Measurements from ENCODE around the gene RMRP. TPM values are rescaled to one million over a fixed set of nuclear protein-coding genes. Genes with fewer than 3 reads are reported as not detected.

The RMRP gene
- total RNA-seq: 88,726 and 110,601 TPM in 2 replicates

GRCh38 chr9:35657546-35658136 lies at the start of gene RMRP:
Gene RMRP, minus strand, starts transcription at chr9:35658019.
- peak; percentile 98 for DNase-seq (ENCODE audit: insufficient read length, low spot score, missing footprints)
- TF ChIP-seq, protein P1, sequence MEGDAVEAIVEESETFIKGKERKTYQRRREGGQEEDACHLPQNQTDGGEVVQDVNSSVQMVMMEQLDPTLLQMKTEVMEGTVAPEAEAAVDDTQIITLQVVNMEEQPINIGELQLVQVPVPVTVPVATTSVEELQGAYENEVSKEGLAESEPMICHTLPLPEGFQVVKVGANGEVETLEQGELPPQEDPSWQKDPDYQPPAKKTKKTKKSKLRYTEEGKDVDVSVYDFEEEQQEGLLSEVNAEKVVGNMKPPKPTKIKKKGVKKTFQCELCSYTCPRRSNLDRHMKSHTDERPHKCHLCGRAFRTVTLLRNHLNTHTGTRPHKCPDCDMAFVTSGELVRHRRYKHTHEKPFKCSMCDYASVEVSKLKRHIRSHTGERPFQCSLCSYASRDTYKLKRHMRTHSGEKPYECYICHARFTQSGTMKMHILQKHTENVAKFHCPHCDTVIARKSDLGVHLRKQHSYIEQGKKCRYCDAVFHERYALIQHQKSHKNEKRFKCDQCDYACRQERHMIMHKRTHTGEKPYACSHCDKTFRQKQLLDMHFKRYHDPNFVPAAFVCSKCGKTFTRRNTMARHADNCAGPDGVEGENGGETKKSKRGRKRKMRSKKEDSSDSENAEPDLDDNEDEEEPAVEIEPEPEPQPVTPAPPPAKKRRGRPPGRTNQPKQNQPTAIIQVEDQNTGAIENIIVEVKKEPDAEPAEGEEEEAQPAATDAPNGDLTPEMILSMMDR (IDR thresholded peaks at IDR 0.05; ENCODE audit: extremely low read depth, low read depth, low read length): no peak
- Histone ChIP-seq H3K27ac (ENCODE audit: low read depth, low read length) (peak within 1 kb of the TSS; percentile 100), H4K20me1 (ENCODE audit: insufficient read depth, low read length) (no peaks in the 10 kb centered on the region), H3K4me1 (ENCODE audit: insufficient read depth, low read length) (peaks cover 24% of the 10 kb centered on the region), H2AFZ (ENCODE audit: low read length) (peak within 1 kb of the TSS; percentile 79), H3K27me3 (ENCODE audit: insufficient read depth, low read length) (no peaks in the 10 kb centered on the region), H3K79me2 (ENCODE audit: insufficient read depth, low read length) (peaks cover 10% of the 10 kb centered on the region), H3K4me2 (ENCODE audit: insufficient read depth, low read length) (peak within 1 kb of the TSS; percentile 92), H3K4me3 (ENCODE audit: insufficient read depth, low read length) (peak within 1 kb of the TSS; percentile 84), H3K36me3 (ENCODE audit: insufficient read depth, low read length) (peaks cover 22% of the 10 kb centered on the region), H3K9me3 (ENCODE audit: low read depth, low read length) (no peaks in the 10 kb centered on the region)

GRCh38 chr9:35706951-35707350 lies 49.1 kb upstream of the RMRP start:
- H2AFZ ChIP-seq (ENCODE audit: low read length): no peak overlapping the region
- no peaks in the 10 kb centered on the region for H3K27me3 ChIP-seq (ENCODE audit: insufficient read depth, low read length)
- TF ChIP-seq, protein P1 (IDR thresholded peaks at IDR 0.05; ENCODE audit: extremely low read depth, low read depth, low read length): no peak
- H3K4me3 ChIP-seq (ENCODE audit: insufficient read depth, low read length): no peak overlapping the region
- peaks cover 27% of the 10 kb centered on the region for H4K20me1 ChIP-seq (ENCODE audit: insufficient read depth, low read length)
- no peak for DNase-seq (ENCODE audit: insufficient read length, low spot score, missing footprints)
- H3K79me2 ChIP-seq (ENCODE audit: insufficient read depth, low read length): peaks cover 28% of the 10 kb centered on the region
- no peaks in the 10 kb centered on the region for H3K4me1 ChIP-seq (ENCODE audit: insufficient read depth, low read length)
- no peak overlapping the region for H3K27ac ChIP-seq (ENCODE audit: low read depth, low read length)
- H3K36me3 ChIP-seq (ENCODE audit: insufficient read depth, low read length): peaks cover 97% of the 10 kb centered on the region
- no peak overlapping the region for H3K4me2 ChIP-seq (ENCODE audit: insufficient read depth, low read length)
- H3K9me3 ChIP-seq (ENCODE audit: low read depth, low read length): no peaks in the 10 kb centered on the region

DNA sequence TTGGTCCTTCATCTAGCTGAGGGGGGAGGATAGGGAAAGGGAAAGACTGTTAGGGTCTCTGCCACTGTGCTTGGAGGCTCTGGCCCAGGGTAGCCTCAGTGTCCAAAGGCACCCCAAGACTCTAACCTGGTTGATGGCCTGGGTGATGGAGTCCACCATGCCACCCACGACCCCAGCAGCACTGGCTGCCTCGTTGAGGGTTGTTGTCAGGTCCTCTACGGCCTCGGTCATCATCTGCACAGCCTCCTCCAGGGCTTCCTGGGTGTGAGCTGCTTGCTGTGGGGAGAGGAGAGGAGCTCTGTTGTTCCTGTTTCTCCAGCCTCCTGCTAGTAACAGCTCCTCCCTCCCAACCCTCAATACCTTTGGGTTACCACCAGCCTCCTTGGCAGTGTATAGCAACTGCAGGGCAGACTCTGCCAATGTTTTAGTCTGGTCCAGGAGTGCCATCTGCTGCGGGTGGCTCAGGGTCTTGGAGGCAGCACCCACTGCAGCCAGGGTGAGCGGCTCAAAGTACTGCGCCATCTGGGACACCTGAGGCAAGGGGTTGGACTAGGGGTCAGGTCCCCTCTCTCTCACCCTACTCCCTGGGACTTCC lies 48.1 kb upstream of the RMRP start:
- H3K79me2 ChIP-seq (ENCODE audit: insufficient read depth, low read length): peaks cover 30% of the 10 kb centered on the region

GRCh38 chr9:35705372-35705771 lies 47.6 kb upstream of the RMRP start:
- H2AFZ ChIP-seq (ENCODE audit: low read length): no peak overlapping the region
- no peak overlapping the region for H3K27ac ChIP-seq (ENCODE audit: low read depth, low read length)
- no peak overlapping the region for H3K4me2 ChIP-seq (ENCODE audit: insufficient read depth, low read length)
- H3K9me3 ChIP-seq (ENCODE audit: low read depth, low read length): no peaks in the 10 kb centered on the region
- no peaks in the 10 kb centered on the region for H3K27me3 ChIP-seq (ENCODE audit: insufficient read depth, low read length)
- H3K36me3 ChIP-seq (ENCODE audit: insufficient read depth, low read length): peaks cover 97% of the 10 kb centered on the region
- DNase-seq (ENCODE audit: insufficient read length, low spot score, missing footprints): peak; percentile 74
- H3K4me3 ChIP-seq (ENCODE audit: insufficient read depth, low read length): no peak overlapping the region
- H4K20me1 ChIP-seq (ENCODE audit: insufficient read depth, low read length): peaks cover 27% of the 10 kb centered on the region
- TF ChIP-seq, protein P1 (IDR thresholded peaks at IDR 0.05; ENCODE audit: extremely low read depth, low read depth, low read length): no peak
- peaks cover 33% of the 10 kb centered on the region for H3K79me2 ChIP-seq (ENCODE audit: insufficient read depth, low read length)
- H3K4me1 ChIP-seq (ENCODE audit: insufficient read depth, low read length): no peaks in the 10 kb centered on the region

More for the DNA sequence above, 48.1 kb upstream of the RMRP start:
- Histone ChIP-seq H3K4me1 (ENCODE audit: insufficient read depth, low read length) (no peaks in the 10 kb centered on the region), H3K36me3 (ENCODE audit: insufficient read depth, low read length) (peaks cover 97% of the 10 kb centered on the region), H3K9me3 (ENCODE audit: low read depth, low read length) (no peaks in the 10 kb centered on the region), H2AFZ (ENCODE audit: low read length) (no peak overlapping the region), H4K20me1 (ENCODE audit: insufficient read depth, low read length) (peaks cover 25% of the 10 kb centered on the region), H3K4me2 (ENCODE audit: insufficient read depth, low read length) (no peak overlapping the region), H3K27ac (ENCODE audit: low read depth, low read length) (no peak overlapping the region), H3K4me3 (ENCODE audit: insufficient read depth, low read length) (no peak overlapping the region), H3K27me3 (ENCODE audit: insufficient read depth, low read length) (no peaks in the 10 kb centered on the region)
- DNase-seq (ENCODE audit: insufficient read length, low spot score, missing footprints): peak; percentile 66
- TF ChIP-seq, protein P1 (IDR thresholded peaks at IDR 0.05; ENCODE audit: extremely low read depth, low read depth, low read length): no peak

Measured in osteoblast (primary cell).